Right lobe of liver (tissue), 6 donors: ENCODE data around the gene MAP3K20. TPM values are rescaled to one million over a fixed set of nuclear protein-coding genes. Genes with fewer than 3 reads are reported as not detected.

Experiments
- ATAC-seq, 4 donors: fragments of 200-7000 bp; cut with Tn5 transposase; one replicate each; pipeline ENCODE4 v1.9.1; 2020; ENCODE audit warnings: mild to moderate bottlenecking in 4 of 4, moderate library complexity in 4 of 4
- DNase-seq, 3 donors: peaks; one replicate each; pipeline ENCODE4 v3.0.0-alpha.2; 2020
- H3K27ac ChIP-seq, 3 donors: fragments of 200-600 bp; one replicate each; pipeline ENCODE4 v1.8.0; 2022
- H3K27me3 ChIP-seq, 2 donors: fragments of 200-600 bp; one replicate each; pipeline ENCODE4 v1.8.0; 2022
- H3K36me3 ChIP-seq, 4 donors: fragments of 200-600 bp; sonication (generic) in 1 of 4; one replicate each; pipeline versions ENCODE4 v1.5.1 to v1.8.0; 2017 to 2022; ENCODE audit warnings: control low read depth in 1 of 4
- H3K4me1 ChIP-seq, 4 donors: fragments of 200-600 bp; sonication (generic) in 1 of 4; one replicate each; pipeline versions ENCODE4 v1.5.1 to v1.8.0; 2017 to 2022; ENCODE audit warnings: control low read depth in 1 of 4
- H3K4me3 ChIP-seq, 3 donors: fragments of 200-600 bp; one replicate each; pipeline ENCODE4 v1.8.0; 2022
- H3K9me3 ChIP-seq, 4 donors: fragments of 200-600 bp; sonication (generic) in 1 of 4; one replicate each; pipeline versions ENCODE4 v1.5.1 to v1.8.0; 2017 to 2022; ENCODE audit warnings: control low read depth in 1 of 4
- POLR2A ChIP-seq: fragments of 450-650 bp; IDR thresholded peaks from one replicate; pipeline ENCODE4 v1.6.1; 2017; ENCODE audit warnings: antibody characterized with exemption, mild to moderate bottlenecking
- WGBS: methylation state at CpG from one replicate; pipeline ENCODE4 v1.1.6; 2018; ENCODE audit warnings: low coverage, low lambda C conversion rate; ENCODE audit not compliant: insufficient coverage; ENCODE audit errors: missing lambda C conversion rate; 5-methylcytosine and 5-hydroxymethylcytosine counted together
- intact Hi-C, 2 donors: fragments of 100-400 bp; cut with DNase I; formaldehyde crosslinking; loops; one replicate each; pipeline versions ENCODE4 v1.11.2 to v1.14.1; 2022
- total RNA-seq, 6 experiments: library from RNA; depleted of rRNA in 2 of 6; stranded (reverse); fragments of >200 nt in 2 of 6; fragmentation: NEBNext Ultra II Directional in 3 of 6; extraction: Animal tissue kit (Norgen Biotek cat#: 25700) in 3 of 6; gene quantifications; one replicate each; pipeline versions ENCODE4 v1.1.0 to v1.2.4, GENCODE V29; 2016 to 2023
- TF ChIP-seq, protein P1 (sequence below), 4 donors: fragments of 200-600 bp in 3 of 4; fragments of 450-650 bp in 1 of 4; IDR thresholded peaks; one replicate each; pipeline versions ENCODE4 v1.5.1 to v1.8.0; 2016 to 2022; ENCODE audit warnings: antibody characterized with exemption in 4 of 4, mild to moderate bottlenecking in 2 of 4
- donor health status: DM: no; HTN: yes; CAD: no.
- donor health status: DM: no; HTN: no; CAD: no.
- donor health status: DM: no; HTN: no; CAD: no.
- donor health status: DM: no; HTN: yes; CAD: no.
- donor health status: DM: no; HTN: yes; CAD: no.

The MAP3K20 gene
- total RNA-seq, 6 experiments from 2014 or later, result 16.0 to 36.8 (median 22.0) TPM

DNA sequence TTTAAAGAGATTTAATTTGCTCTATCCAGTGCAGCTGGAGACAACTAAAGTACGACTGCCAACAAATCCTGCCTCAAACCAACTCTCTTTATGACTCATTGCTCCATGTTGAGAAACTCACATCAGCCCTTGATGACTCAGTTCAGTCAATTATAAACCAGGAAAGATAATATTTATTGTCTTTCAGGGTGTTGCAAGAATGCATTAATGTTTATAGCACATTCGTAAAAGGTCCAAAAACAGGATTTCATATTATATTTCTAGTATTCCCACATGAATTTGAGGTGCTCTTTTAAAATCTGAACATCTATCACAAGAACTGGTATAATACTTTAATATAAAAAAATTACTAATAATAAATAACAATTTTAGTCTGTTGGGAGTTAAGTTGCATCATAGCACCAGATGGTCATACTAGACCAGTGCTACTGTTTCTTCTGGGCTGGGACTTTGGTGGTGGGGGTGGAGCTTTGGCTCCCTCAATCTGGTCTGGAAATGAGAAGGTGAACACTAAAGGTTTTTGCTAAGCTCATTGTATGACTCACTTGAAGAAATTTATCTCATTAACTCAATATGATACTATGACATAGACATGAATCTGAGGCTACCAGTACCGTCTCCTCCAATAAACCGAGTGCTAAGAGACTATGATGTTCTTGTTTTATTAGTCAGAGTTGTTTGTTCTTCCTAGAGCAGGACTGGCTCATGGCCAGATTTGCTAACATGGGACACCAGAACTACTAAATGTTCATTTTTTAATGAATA is 26.6 kb upstream of the MAP3K20 start:
- TF ChIP-seq POLR2A, result peak; percentile 9
- TF ChIP-seq, protein P1, sequence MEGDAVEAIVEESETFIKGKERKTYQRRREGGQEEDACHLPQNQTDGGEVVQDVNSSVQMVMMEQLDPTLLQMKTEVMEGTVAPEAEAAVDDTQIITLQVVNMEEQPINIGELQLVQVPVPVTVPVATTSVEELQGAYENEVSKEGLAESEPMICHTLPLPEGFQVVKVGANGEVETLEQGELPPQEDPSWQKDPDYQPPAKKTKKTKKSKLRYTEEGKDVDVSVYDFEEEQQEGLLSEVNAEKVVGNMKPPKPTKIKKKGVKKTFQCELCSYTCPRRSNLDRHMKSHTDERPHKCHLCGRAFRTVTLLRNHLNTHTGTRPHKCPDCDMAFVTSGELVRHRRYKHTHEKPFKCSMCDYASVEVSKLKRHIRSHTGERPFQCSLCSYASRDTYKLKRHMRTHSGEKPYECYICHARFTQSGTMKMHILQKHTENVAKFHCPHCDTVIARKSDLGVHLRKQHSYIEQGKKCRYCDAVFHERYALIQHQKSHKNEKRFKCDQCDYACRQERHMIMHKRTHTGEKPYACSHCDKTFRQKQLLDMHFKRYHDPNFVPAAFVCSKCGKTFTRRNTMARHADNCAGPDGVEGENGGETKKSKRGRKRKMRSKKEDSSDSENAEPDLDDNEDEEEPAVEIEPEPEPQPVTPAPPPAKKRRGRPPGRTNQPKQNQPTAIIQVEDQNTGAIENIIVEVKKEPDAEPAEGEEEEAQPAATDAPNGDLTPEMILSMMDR (IDR thresholded peaks at IDR 0.05), result no peak
- no peaks in the 10 kb centered on the region for H3K27me3 ChIP-seq
- H3K4me3 ChIP-seq, result peak overlapping the region in 1 of 3 donors; percentile 0
- DNase-seq (peak; percentile 63 to 80 (median 76)), ATAC-seq (peak; percentile 83 to 92 (median 86))
- H3K36me3 ChIP-seq, result no peaks in the 10 kb centered on the region
- H3K4me1 ChIP-seq, result peaks cover 0 to 26% (median 11%) of the 10 kb centered on the region in 4 donors
- intact Hi-C loops, result no loop called here
- 13% methylated on average over 4 of the region's 4 CpGs for WGBS
- H3K9me3 ChIP-seq, result no peaks in the 10 kb centered on the region
- H3K27ac ChIP-seq, result peak overlapping the region; percentile 76 to 87 (median 77)

DNA sequence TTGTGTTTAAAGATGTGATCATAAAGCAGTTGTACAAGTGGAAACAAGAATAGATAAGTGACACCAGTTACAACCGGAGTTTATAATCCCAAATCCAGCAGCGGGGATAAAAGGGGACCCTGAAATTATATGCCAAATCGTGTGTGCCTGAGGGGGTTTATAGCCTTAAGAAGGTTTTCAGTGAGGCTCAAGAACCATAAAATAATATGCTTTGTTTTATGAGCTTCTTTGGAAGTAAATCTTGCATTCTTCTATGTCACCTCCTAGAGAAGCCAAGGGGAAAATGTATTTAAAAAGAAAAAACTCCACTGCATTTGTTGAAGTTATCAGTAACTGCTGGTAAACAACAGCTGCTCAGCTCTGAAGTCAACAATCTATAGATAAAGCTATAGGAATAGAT is 25.8 kb upstream of the MAP3K20 start:
- no peak for TF ChIP-seq POLR2A
- TF ChIP-seq, protein P1 (IDR thresholded peaks at IDR 0.05), result no peak
- ATAC-seq (no peak), DNase-seq (no peak)
- Histone ChIP-seq H3K4me1 (peaks cover 0 to 26% (median 11%) of the 10 kb centered on the region in 4 donors), H3K9me3 (no peaks in the 10 kb centered on the region), H3K4me3 (no peak overlapping the region), H3K27ac (peak overlapping the region; percentile 76 to 87 (median 77)), H3K36me3 (no peaks in the 10 kb centered on the region), H3K27me3 (no peaks in the 10 kb centered on the region)
- intact Hi-C loops, result no loop called here
- WGBS, result 93% methylated on average over 3 of the region's 3 CpGs

DNA sequence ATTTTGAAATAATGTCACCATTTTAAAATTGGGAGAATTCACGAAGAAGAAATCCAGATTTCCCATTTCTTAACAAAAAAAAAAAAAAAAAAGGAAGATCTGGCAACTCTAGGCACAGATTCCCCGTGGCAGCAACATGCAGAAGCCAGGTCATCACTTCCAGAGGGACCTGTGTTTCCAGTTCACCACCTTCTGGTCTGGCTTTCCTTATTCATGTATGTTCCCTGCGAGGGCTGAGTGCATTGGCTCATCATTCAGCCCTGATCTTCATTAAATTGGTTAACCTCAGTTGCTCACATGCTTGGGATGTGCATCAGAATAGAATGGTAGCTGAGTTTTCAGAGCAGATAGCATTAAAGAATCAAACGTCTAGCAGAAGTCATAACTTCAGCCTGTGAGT is 25.0 kb upstream of the MAP3K20 start:
- no peaks in the 10 kb centered on the region for H3K27me3 ChIP-seq
- no peak for DNase-seq
- H3K27ac ChIP-seq, result no peak overlapping the region
- H3K4me1 ChIP-seq, result peaks cover 0 to 26% (median 11%) of the 10 kb centered on the region in 4 donors
- intact Hi-C loops, result no loop called here
- 78% methylated on average over 4 of the region's 4 CpGs for WGBS
- no peaks in the 10 kb centered on the region for H3K36me3 ChIP-seq
- TF ChIP-seq POLR2A, result no peak
- TF ChIP-seq, protein P1 (IDR thresholded peaks at IDR 0.05), result no peak
- ATAC-seq, result no peak
- no peaks in the 10 kb centered on the region for H3K9me3 ChIP-seq
- no peak overlapping the region for H3K4me3 ChIP-seq

DNA sequence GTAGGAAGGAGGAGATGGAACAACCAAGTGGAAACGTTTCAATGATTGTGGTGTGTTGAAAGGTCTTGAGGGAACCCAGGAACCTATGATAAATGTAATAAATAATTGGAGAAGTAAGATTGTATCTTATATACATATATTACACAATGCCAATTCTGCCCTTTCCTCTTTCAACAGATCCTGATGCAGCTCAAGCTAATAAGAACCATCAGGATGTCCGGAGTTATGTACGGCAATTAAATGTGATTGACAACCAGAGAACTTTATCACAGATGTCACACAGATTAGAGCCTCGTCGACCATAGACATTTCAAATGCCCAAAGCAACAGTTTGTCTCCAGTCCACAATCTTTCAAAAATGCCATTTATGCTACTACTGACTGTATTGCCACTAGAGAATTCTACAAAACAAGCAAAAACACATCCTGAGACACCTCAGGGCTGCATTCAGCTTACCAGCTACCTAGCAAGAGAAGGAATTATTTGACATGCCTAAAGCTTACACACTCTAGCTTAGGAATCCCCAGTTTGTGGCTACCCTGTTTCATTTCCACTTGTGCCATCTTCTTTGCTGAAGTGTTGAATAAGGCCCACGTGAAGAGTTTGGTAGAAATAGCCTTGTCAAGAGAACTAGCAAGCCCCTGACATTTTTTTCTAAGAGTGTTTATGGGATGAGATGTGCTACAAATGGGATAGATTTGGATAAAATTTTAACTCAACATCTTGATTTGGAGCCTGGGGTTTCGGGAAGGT is 24.0 kb upstream of the MAP3K20 start:
- Histone ChIP-seq H3K36me3 (no peaks in the 10 kb centered on the region), H3K4me1 (peaks cover 0 to 26% (median 11%) of the 10 kb centered on the region in 4 donors), H3K9me3 (no peaks in the 10 kb centered on the region), H3K27me3 (no peaks in the 10 kb centered on the region), H3K27ac (no peak overlapping the region), H3K4me3 (no peak overlapping the region)
- ATAC-seq (no peak), DNase-seq (no peak)
- TF ChIP-seq POLR2A, result no peak
- TF ChIP-seq, protein P1 (IDR thresholded peaks at IDR 0.05), result no peak
- intact Hi-C loops, result no loop called here
- WGBS, result 73% methylated on average over 5 of the region's 7 CpGs
